ENCODE measurements around the gene ZNF337. TPM values are rescaled to one million over a fixed set of nuclear protein-coding genes. Genes with fewer than 3 reads are reported as not detected.

ZNF337 gene
- total and polyA plus RNA-seq, 4 donors: 6.8 to 32.6 (median 10.3) TPM

DNA sequence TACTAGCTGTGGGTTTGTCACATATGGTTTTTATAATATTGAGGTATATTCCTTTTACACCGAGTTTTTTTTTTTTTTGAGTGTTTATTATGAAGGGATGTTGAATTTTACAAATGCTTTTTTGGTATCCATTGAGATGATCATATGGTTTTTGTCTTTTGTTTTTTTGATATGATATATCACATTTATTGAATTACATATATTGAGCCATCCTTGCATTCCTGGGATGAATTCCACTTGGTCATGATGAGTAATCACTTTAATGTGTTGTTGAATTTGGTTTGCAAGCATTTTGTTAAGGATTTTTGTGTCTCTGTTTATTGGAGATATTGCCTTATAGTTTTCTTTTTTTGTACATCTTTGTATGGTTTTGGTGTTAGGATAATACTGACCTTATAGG, 3.3 kb upstream of the ZNF337 start:
- Histone ChIP-seq H3K4me3 (no peak overlapping the region), H3K4me1 (ENCODE audit: control insufficient read depth in 5 of 5, insufficient read depth in 5 of 5, low read length in 5 of 5) (peaks cover 0 to 9% (median 5%) of the 10 kb centered on the region in 5 donors), H3K27me3 (ENCODE audit: control insufficient read depth in 3 of 3, insufficient read depth in 3 of 3, low read length in 2 of 3) (no peaks in the 10 kb centered on the region), H3K27ac (ENCODE audit: low read depth in 1 of 2, low read length in 1 of 2) (no peak overlapping the region), H3K36me3 (ENCODE audit: control insufficient read depth in 4 of 4, insufficient read depth in 4 of 4, low read length in 4 of 4) (no peaks in the 10 kb centered on the region), H3K9ac (ENCODE audit: insufficient read depth in 1 of 2, low read length in 2 of 2) (no peak overlapping the region), H3K9me3 (ENCODE audit: control insufficient read depth in 4 of 4, insufficient read depth in 3 of 4, low read length in 3 of 4) (no peaks in the 10 kb centered on the region)
- 56 to 58% methylated on average over 1 of the region's 1 CpG for WGBS, 2 donors
- ATAC-seq (ENCODE audit: insufficient read depth, low FRiP score): no peak
- DNase-seq: peak in 1 of 3 donors; percentile 7
- TF ChIP-seq CTCF (IDR thresholded peaks at IDR 0.05; ENCODE audit: control extremely low read depth, extremely low read depth): no peak

DNA sequence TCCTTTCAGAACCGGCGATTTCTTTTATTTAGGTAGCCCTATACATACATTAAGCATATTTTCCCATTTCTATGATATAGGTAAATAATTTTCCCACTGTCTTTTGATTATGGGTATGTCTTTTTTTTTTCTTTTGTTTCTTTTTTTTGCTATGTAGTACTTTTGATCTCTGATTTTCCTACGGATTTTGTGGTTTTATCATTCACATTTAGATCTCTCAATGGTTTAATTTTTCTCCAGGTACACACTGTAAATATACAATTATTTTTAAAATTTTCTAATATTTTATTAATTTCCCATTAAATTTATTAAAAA, 436 bp upstream of the ZNF337 start:
- no peaks in the 10 kb centered on the region for H3K27me3 ChIP-seq (ENCODE audit: control insufficient read depth in 3 of 3, insufficient read depth in 3 of 3, low read length in 2 of 3)
- 2% methylated on average over 3 of the region's 3 CpGs for WGBS, 2 donors
- ATAC-seq (ENCODE audit: insufficient read depth, low FRiP score): no peak

GRCh38 chr20:25695532-25696370, 902 bp downstream of the ZNF337 start:
- ATAC-seq (ENCODE audit: insufficient read depth, low FRiP score) (no peak), DNase-seq (peak in 2 of 3 donors; percentile 49 to 50)
- Histone ChIP-seq H3K27me3 (ENCODE audit: control insufficient read depth in 3 of 3, insufficient read depth in 3 of 3, low read length in 2 of 3) (no peaks in the 10 kb centered on the region), H3K4me1 (ENCODE audit: control insufficient read depth in 5 of 5, insufficient read depth in 5 of 5, low read length in 5 of 5) (peaks cover 0 to 16% (median 5%) of the 10 kb centered on the region in 5 donors), H3K4me3 (peak overlapping the region; percentile 85), H3K9ac (ENCODE audit: insufficient read depth in 1 of 2, low read length in 2 of 2) (peak overlapping the region; percentile 82 to 94), H3K9me3 (ENCODE audit: control insufficient read depth in 4 of 4, insufficient read depth in 3 of 4, low read length in 3 of 4) (no peaks in the 10 kb centered on the region), H3K27ac (ENCODE audit: low read depth in 1 of 2, low read length in 1 of 2) (peak overlapping the region; percentile 87 to 88), H3K36me3 (ENCODE audit: control insufficient read depth in 4 of 4, insufficient read depth in 4 of 4, low read length in 4 of 4) (peaks cover 0 to 8% (median 3%) of the 10 kb centered on the region in 4 donors)
- WGBS, 2 donors: 14 to 16% methylated on average over 28 to 30 of the region's 30 CpGs
- TF ChIP-seq CTCF (IDR thresholded peaks at IDR 0.05; ENCODE audit: control extremely low read depth, extremely low read depth): no peak

More for the DNA sequence above, 436 bp upstream of the ZNF337 start:
- Histone ChIP-seq H3K4me3 (peak overlapping the region; percentile 85), H3K9ac (ENCODE audit: insufficient read depth in 1 of 2, low read length in 2 of 2) (peak overlapping the region in 1 of 2 donors; percentile 92), H3K27ac (ENCODE audit: low read depth in 1 of 2, low read length in 1 of 2) (peak overlapping the region; percentile 87 to 88), H3K4me1 (ENCODE audit: control insufficient read depth in 5 of 5, insufficient read depth in 5 of 5, low read length in 5 of 5) (peaks cover 0 to 16% (median 5%) of the 10 kb centered on the region in 5 donors), H3K9me3 (ENCODE audit: control insufficient read depth in 4 of 4, insufficient read depth in 3 of 4, low read length in 3 of 4) (no peaks in the 10 kb centered on the region), H3K36me3 (ENCODE audit: control insufficient read depth in 4 of 4, insufficient read depth in 4 of 4, low read length in 4 of 4) (peaks cover 0 to 3% (median 0%) of the 10 kb centered on the region in 4 donors)
- TF ChIP-seq CTCF (IDR thresholded peaks at IDR 0.05; ENCODE audit: control extremely low read depth, extremely low read depth): no peak
- no peak for DNase-seq

All from lung (tissue), 12 donors.